ENCODE data around the gene ALG10.

DNA sequence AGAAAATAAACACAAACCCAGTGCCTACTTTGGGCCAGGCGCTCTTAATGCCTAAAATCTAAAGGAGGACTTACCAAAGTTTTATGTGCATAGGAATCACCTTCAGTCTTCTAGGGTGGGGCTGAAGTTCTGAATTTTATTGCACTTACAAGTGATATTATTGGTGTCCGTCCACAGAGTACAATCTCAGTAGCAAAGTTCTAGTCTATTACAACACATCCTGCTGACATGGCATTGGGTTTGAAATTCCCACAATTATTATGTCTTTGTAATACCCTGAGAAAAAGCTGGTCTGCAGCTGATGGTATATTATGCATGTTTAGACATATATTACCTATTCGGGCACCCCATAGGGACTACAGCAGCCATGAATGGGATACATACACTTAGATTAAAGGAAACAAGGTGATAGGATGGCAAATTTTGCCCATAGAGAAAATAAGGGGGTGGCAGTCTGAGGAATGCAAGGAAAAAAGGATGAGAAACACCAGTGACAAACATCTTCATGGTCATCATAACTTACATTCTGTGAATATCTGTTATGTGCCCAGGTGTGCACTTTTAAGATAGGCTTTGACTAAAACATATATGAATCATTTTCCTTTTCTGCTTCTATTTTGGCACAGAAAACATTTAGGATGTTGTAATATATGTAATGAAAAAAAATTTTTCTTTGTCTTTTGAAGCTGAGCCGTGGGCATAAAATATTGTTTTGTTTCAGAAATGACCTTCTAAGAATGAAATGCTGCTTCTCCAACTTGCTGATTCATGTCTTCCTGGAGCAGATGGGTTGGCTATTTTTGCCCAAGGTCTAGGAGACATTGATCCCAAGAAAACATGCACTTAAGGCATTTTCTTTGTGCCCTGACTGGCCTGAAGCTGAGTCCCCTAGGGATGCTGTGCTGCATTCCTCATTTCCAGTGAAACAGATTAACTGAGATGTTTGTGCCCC is 27.2 kb upstream of the ALG10 start:
- no peak for TF ChIP-seq EZH2phosphoT487 (IDR thresholded peaks at IDR 0.05; ENCODE audit: borderline replicate concordance, low read length)
- TF ChIP-seq, protein P1, sequence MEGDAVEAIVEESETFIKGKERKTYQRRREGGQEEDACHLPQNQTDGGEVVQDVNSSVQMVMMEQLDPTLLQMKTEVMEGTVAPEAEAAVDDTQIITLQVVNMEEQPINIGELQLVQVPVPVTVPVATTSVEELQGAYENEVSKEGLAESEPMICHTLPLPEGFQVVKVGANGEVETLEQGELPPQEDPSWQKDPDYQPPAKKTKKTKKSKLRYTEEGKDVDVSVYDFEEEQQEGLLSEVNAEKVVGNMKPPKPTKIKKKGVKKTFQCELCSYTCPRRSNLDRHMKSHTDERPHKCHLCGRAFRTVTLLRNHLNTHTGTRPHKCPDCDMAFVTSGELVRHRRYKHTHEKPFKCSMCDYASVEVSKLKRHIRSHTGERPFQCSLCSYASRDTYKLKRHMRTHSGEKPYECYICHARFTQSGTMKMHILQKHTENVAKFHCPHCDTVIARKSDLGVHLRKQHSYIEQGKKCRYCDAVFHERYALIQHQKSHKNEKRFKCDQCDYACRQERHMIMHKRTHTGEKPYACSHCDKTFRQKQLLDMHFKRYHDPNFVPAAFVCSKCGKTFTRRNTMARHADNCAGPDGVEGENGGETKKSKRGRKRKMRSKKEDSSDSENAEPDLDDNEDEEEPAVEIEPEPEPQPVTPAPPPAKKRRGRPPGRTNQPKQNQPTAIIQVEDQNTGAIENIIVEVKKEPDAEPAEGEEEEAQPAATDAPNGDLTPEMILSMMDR (IDR thresholded peaks at IDR 0.05; ENCODE audit: low read depth, low read length, poor library complexity, severe bottlenecking): no peak
